GM21526 (cell line): Measurements from ENCODE around the gene RPIA.

Experiments used
- ATAC-seq: cut with Tn5 transposase; IDR thresholded peaks from one replicate; pipeline ENCODE4 v1.9.1; 2021; ENCODE audit warnings: moderate library complexity; ENCODE audit not compliant: unreplicated experiment, low FRiP score

The RPIA gene

GRCh38 chr2:88683160-88684021, 8.1 kb upstream of the RPIA start:
- no peak for ATAC-seq

DNA sequence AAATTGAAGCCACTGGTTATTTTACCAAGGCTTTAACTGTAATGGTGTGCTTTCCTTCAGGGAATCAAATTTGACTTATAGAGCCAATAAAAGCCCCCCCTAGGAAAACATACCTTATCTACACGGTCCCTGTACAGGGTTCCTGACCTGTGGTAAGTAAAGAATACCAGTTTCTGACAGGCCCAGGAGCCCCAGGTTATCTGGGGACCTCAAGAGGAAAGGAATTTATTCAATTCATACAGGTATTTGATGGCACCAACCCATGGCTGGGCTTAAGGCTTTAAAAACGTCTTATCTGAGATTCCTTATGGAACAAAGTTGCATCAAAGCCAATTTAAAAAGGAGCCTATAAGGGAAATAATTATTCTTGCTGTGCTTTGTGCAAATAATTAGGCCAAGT, 7.0 kb upstream of the RPIA start:
- ATAC-seq = no peak

GRCh38 chr2:88686320-88686719, 5.2 kb upstream of the RPIA start:
- no peak for ATAC-seq

DNA sequence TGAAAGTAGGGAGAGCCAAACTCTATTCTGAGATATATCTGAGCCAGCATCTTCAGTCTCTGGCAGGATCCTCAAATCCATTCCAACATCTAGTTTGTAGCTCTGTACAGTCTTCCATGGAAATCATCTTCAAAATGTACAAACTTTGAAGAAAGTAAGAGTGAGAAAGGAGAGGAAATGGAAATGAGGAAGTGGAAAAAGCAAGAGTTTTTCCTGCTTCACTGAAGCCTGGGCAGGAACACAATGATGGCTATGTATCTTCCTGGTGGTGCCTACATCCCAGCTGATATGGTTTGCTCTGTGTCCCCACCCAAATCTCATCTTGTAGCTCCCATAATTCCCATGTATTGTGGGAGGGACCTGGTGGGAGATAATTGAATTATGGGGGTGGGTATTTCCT, 4.1 kb upstream of the RPIA start:
- no peak for ATAC-seq

DNA sequence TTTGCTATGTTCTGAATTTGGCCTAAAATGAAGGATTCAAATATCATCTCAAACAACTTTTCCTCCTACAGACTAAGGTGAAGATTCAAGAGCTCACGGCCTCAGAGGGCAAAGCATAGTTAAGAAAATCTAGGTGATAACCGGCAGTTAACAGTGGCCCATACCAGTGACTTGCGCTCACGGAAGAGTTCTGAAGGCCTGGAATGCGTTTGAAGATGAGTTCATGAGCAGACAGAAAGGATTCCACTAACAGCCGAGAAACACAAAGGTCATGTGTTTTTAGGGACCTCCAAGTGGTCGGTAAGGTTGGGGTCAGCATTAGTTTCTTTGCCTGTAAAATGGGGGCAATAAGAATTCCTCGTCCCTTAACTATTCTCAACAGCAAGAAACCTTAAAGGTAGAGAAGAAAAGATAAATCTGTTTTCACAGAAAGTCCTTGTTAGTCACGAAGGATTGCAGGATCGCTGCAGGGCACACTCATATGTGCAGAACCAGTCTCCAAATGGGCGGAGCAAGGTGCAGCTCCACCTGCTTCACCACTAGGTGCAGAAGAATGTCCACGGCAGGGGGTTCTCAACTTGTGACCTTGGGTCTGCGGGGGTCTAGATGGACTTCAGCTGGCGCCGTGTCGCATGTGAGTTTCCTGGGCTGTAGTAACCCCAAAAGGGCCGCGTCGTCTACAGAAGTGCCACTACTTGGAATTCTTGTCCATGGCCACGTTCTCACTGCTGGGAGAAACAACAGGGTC, 708 bp upstream of the RPIA start:
- ATAC-seq = peak; percentile 12

- no peak for ATAC-seq
Observed at GRCh38 chr2:88692187-88692586, 714 bp downstream of the RPIA start.

DNA sequence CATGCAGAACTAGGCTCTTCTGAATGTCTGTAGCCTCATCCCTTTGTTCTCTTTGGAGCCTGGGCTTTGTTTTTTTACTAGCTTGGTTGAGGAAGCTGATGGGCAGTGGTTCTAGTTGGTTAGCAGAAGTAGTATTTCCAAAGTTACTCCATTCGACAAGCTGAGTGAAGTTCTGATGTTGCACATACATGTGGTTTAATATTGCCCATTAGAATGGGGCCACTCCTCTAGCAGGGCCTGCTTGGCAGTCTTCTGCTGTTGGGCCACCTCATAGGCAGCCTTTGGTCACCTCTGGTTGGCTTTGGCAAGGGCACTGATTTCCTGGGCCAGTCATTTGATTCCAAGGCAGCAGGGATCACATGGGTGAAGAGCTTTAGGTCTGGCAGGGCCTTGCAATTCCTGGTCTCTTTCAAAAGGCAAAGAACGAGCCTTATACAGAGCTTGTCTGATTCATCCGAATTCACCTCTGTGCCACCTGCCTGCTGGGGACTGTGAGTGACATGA, 2.5 kb downstream of the RPIA start:
- no peak for ATAC-seq

GRCh38 chr2:88696611-88697010, 5.1 kb downstream of the RPIA start:
- ATAC-seq = no peak

DNA sequence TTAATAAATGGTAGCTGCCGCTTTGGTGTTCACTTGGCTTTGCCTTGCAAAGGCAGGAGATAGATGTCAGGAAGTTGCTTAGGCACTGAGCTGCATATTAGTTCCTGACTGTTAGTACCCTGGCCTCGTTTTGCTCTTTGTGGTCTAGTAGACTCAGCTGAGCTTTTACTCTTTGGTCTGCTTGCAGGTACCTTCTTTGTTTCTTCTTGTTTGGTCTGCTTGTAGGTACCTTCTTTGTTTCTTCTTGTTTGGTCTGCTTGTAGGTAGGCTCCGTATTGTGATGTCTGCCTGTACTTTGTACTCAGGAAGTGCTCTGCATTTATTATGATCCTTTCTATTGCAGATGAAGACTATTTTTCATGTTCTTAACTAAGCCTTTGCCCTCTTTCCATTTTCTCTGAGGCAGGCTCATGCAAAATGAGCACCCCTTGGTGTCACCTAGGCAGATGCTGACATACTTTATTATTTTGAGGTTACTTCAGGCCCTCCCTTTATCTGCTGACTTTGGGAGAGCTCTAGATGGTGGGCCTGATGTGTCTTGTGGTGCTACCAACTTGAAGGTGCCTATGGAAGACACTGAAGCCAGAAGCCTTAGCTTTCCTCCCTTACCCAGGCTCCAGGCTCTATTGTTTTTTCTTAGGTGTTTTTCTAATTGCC, 6.0 kb downstream of the RPIA start:
- no peak for ATAC-seq

DNA sequence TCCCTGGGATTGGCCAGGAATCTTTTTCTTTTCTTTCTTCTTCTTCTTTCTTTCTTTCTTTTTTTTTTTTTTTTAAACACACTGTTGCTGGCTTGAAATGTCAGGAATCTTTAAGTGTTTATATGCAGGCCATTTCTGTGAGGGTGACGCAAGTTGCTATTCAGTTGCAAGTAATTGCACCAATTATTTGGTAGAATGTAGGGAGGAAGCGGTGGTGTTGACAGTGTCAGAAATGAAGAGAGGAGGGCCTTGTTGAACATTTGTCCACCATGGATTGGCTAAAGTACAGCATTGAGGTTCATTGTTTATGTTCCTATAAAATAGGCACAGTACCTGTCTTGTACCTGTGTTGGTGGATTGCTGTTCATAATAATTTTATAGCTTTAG, 6.5 kb downstream of the RPIA start:
- no peak for ATAC-seq

GRCh38 chr2:88698498-88699233, 7.2 kb downstream of the RPIA start:
- no peak for ATAC-seq

DNA sequence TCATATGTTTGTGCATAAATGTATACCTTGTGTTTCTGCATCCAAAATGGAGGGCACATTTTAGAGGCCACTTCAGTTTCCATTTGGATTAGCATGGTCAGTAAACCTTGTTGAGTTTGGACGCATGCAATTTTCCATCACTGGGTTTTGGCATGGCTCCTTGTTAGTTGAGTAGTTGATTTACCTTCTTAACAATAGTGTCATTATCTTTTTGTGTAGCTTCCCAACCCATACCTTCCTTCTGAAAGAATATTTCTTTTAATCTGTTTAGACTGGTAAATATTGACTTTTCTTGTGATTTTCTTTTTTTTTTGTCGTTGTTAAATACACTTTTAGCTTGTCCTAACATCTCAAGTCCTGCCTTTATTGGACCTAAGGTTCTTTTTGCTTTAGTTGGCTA, 15.5 kb downstream of the RPIA start:
- no peak for ATAC-seq

DNA sequence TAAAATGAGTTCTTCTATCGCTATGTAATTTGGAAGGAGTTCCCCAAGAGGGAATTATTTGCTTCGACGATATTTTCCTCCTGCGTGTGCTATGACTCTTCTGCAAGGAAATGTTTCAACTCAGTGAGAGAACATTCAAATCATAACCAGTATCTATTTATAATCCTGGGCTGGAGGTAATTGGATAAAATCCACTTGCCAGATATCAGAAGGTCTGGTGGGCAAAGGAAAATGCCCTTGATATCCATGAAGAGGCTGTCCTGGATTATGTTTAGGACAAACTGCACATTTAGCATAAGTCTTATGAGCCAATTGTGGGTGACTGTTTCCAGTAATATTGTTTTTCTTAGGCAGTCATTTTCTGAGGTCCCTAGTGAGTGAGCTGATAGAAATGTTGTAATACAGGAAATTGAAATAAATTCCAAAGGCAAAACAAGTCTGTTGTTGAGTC, 17.7 kb downstream of the RPIA start:
- ATAC-seq = no peak

GRCh38 chr2:88711289-88711688, 19.8 kb downstream of the RPIA start:
- no peak for ATAC-seq

- no peak for ATAC-seq
Observed at GRCh38 chr2:88711897-88712296, 20.4 kb downstream of the RPIA start.

DNA sequence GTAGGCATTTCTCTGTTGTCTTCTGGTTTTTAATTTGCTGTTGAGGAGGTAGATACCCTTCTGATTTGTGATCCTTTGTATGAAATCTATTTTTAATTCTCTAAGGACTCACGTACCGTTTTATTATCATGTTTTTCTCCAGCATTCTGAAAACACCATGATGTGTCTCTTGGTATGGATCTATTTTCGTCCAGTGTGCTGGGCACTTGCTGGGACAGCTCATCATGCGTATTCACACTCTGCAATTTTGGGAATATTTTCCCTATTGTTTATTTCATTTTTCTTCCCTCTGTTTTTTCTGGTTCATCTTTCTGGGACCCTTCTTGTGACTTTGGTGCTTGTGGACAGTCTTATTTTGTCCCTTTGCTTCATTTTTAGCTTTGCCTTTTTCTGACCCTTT, 21.9 kb downstream of the RPIA start:
- ATAC-seq = no peak

DNA sequence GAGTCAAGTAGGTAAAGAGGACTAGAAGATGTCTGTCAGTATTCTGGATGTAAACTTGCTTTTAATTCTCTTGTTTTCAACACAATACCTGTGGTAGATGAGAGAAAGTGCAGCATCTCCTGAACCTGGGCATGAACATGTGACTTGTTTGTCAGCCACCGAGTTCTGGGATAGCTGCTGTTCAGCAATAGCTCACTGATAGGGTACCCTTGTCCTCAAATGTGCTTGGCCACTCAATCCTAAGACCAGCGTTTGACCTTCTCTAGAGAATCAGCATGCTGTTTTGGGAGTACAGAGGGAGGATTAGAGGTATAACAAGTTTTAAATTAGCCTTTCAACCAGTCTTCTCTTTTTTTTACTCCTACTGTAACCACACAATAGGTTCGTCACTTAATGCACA, 23.2 kb downstream of the RPIA start:
- no peak for ATAC-seq

DNA sequence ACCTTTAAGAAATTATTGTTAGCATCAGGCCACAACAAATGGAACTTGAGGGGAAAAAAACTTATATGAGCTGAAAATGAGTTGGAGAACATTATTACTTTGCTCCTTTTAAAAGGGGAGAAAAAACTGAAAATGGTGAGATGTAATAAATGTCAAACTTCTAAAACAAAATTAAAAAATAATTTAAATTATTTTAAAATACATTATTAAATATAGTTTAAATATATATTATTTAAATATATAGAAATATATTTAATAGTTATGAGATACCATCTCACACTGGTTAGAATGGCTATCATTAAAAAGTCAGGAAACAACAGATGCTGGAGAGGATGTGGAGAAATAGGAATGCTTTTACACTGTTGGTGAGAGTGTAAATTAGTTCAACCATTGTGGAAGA, 28.9 kb downstream of the RPIA start:
- ATAC-seq = no peak

GRCh38 chr2:88721268-88721667, 29.8 kb downstream of the RPIA start:
- no peak for ATAC-seq

DNA sequence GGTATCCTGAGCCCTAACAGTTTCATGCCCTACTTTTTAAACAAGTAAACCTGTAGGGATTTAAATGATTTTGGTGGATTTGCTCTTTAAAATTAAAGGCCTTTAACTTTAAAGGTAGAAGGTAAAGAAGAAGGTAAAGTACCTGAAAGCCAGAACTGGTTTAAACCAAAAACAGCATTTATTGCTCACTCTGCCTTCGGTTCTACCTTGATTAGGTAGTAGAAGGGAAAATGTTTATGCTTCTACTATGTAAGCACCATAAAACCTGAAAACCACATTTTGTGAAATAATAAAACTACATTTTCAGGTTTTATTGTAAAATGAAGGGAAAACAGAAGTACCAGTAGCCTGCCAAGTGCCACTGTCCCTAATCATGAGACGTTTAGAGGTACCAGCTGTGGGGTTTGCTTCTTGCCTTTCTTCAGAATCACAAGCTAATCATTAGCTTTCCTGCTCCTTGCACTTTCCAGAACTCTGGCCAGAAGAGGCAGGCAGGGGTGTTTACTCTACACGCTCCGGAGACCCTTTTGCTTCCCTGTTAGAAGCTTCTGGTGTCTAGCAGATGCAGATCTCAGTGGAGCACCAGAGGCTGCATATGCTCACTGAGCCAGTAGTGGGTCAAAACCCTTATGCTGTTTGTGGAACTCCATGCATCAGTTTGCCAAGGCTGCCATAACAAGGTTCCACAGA, 33.3 kb downstream of the RPIA start:
- ATAC-seq = no peak
